HUDEP-2 (cell line): Measurements from ENCODE around the gene PSMA3.

ENCODE experiments used
- DNase-seq, 76 experiments: peaks; one replicate each; lab custom pipeline; 2025; ENCODE audit not compliant: unreplicated experiment in 76 of 76; lab: John Stamatoyannopoulos, UW

Gene PSMA3

GRCh38 chr14:58265401-58265800 lies 20.8 kb downstream of the PSMA3 start:
- DNase-seq, result no peak

GRCh38 chr14:58270628-58271027 lies 26.0 kb downstream of the PSMA3 start:
- no peak for DNase-seq

GRCh38 chr14:58272588-58273372 lies 28.1 kb downstream of the PSMA3 start:
- DNase-seq, result peak in 33 of 76 experiments; percentile 1 to 66 (median 18)

- DNase-seq, result no peak
These were observed 30.2 kb downstream of the PSMA3 start for GRCh38 chr14:58274881-58275280.

- DNase-seq, result no peak
These were observed 31.0 kb downstream of the PSMA3 start for GRCh38 chr14:58275527-58276190.

GRCh38 chr14:58276208-58276607 lies 31.6 kb downstream of the PSMA3 start:
- DNase-seq, result no peak

- DNase-seq, result no peak
These were observed 33.5 kb downstream of the PSMA3 start for GRCh38 chr14:58278177-58278576.

- DNase-seq, result peak in 34 of 76 experiments; percentile 9 to 60 (median 30)
These were observed 36.5 kb downstream of the PSMA3 start for GRCh38 chr14:58280954-58281787.

GRCh38 chr14:58281969-58282368 lies 37.3 kb downstream of the PSMA3 start:
- no peak for DNase-seq

GRCh38 chr14:58282925-58283593 lies 38.4 kb downstream of the PSMA3 start:
- DNase-seq, result no peak

- DNase-seq, result no peak
These were observed 39.1 kb downstream of the PSMA3 start for GRCh38 chr14:58283730-58284129.

- DNase-seq, result no peak
These were observed 40.5 kb downstream of the PSMA3 start for GRCh38 chr14:58285132-58285531.

GRCh38 chr14:58287607-58288042 lies 43.0 kb downstream of the PSMA3 start:
- DNase-seq, result no peak

- DNase-seq, result no peak
These were observed 43.6 kb downstream of the PSMA3 start for GRCh38 chr14:58288106-58288792.

GRCh38 chr14:58291646-58292045 lies 47.0 kb downstream of the PSMA3 start:
- peak in 1 of 76 experiments; percentile 8 for DNase-seq

GRCh38 chr14:58292187-58292586 lies 47.5 kb downstream of the PSMA3 start:
- no peak for DNase-seq

- DNase-seq, result no peak
These were observed 49.6 kb downstream of the PSMA3 start for GRCh38 chr14:58294201-58294600.

GRCh38 chr14:58296726-58297125 lies 52.1 kb downstream of the PSMA3 start:
- peak in 5 of 76 experiments; percentile 10 to 42 (median 26) for DNase-seq

- DNase-seq, result peak in 1 of 76 experiments; percentile 50
These were observed 52.7 kb downstream of the PSMA3 start for GRCh38 chr14:58297412-58297761.
